GM21529 (cell line): ENCODE measurements around the gene FREM2.

Experiments used
- ATAC-seq: cut with Tn5 transposase; IDR thresholded peaks from one replicate; pipeline ENCODE4 v1.9.1; 2021; ENCODE audit not compliant: unreplicated experiment

Gene FREM2

DNA sequence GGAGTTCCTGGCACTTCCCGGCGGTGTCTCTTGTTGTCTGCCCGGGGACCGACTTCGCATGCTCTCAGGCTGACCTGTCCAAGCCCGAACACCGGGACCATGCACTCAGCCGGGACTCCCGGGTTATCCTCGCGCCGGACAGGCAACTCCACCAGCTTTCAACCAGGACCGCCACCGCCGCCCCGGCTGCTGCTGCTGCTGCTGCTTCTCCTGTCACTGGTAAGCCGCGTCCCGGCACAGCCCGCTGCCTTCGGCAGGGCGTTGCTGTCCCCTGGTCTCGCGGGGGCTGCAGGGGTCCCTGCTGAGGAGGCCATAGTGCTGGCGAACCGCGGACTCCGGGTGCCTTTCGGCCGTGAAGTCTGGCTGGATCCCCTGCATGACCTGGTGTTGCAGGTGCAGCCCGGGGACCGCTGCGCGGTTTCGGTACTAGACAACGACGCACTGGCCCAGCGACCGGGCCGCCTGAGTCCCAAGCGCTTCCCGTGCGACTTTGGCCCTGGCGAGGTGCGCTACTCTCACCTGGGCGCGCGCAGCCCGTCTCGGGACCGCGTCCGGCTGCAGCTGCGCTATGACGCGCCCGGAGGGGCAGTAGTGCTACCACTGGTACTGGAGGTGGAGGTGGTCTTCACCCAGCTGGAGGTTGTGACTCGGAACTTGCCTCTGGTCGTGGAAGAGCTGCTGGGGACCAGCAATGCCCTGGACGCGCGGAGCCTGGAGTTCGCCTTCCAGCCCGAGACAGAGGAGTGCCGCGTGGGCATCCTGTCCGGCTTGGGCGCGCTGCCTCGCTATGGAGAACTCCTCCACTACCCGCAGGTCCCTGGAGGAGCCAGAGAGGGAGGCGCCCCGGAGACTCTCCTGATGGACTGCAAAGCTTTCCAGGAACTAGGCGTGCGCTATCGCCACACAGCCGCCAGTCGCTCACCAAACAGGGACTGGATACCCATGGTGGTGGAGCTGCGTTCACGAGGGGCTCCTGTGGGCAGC, 661 bp downstream of the FREM2 start:
- ATAC-seq: no peak

GRCh38 chr13:38688674-38689073, 1.8 kb downstream of the FREM2 start:
- ATAC-seq: no peak

DNA sequence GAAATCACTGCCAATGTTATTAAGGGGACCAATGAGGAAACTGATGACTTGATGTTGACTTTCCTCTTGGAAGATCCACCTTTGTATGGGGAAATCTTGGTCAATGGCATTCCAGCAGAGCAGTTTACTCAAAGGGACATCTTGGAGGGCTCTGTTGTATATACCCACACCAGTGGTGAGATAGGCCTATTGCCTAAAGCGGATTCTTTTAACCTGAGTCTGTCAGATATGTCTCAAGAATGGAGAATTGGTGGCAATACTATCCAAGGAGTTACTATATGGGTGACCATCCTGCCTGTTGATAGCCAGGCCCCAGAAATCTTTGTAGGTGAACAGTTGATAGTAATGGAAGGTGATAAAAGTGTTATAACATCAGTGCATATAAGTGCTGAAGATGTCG, 3.4 kb downstream of the FREM2 start:
- ATAC-seq: no peak

- ATAC-seq: no peak
These were observed 6.3 kb downstream of the FREM2 start for GRCh38 chr13:38693168-38693567.

GRCh38 chr13:38693641-38694040, 6.8 kb downstream of the FREM2 start:
- ATAC-seq: no peak

DNA sequence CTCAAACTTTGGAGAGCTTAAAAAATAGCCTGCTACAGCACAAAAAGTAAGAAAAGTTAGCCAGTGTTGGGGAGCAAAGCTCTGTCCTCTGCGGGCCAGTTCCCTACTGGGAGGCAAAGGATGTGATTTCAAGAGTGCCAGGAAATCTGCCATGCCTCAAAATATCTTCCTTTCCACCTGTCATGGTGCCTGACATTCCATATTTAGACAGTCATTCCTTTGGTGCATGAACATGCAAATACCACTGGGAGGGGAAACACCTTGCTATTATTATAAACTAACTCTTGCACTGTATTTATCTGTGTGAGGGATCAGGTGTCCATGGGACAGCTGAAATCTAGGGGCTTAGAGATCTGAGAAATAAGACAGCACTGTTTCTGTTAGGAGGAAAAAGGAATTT, 10.3 kb downstream of the FREM2 start:
- no peak for ATAC-seq

DNA sequence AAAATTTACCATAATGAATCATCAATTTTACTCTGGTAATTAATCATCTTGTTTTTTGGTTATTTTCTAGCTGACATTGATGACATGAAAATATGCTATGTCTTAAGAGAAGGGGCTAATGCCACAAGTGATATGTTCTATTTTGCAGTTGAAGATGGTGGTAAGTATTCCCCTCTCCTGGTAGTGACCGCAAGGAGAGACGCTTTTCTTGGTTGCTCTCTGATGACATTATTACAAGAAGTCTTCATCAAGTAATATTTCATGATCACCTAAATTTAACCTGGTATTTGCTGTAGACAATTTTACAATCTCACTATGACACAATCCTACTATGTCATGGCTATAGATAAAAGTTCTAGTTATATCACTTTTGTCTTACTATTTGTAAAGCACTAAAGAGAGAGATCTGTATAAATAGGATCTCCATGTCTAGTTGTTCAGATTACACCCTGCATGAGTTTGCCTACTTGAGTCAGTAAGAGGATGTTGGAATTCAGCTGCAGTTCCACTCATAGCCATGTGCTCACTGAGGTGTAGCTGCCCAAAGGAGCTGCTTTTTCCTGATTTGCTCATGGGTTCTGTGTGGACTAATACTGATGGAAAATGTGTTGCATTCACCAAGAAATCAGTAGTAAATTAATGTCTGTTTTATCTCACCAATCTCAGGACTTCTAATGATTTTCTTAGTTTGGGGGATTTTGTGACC, 10.9 kb downstream of the FREM2 start:
- no peak for ATAC-seq

DNA sequence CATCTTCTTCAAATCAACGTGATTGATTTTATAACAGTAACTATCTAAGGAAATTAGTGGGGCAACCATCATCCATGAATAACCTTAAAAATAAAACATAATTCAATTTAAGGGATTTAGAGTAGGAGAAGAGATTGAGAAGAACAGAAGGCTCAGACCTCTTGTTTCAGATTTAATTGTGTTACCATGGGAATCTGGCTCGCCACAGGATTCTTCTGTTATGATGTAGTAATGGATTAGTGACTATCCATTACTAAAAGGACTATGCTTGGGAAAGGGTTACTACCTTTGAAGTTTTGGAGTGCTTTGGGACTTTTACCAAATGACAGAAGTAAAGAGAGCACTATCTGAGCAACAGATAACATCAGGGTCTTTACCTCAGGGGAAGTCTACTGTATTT, 13.2 kb downstream of the FREM2 start:
- no peak for ATAC-seq

DNA sequence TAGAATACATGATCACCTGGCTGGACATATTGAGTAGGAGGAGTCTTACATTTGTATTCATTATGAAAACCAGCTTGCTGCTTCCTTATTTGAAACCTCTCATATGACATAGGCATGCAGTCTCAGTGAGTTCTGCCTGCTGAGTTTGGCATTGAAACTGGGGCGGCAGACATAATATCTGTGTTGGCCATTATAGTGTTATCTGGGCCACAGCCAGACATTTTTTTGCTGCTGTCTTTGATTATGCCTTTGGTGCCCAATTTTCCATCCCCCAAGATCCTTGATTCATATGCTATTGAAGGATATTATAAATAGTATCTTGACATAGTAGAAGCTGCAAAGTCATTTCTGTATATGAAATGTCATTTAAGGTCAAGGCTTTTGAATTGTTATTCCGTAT, 15.8 kb downstream of the FREM2 start:
- no peak for ATAC-seq

GRCh38 chr13:38703255-38703654, 16.4 kb downstream of the FREM2 start:
- no peak for ATAC-seq

DNA sequence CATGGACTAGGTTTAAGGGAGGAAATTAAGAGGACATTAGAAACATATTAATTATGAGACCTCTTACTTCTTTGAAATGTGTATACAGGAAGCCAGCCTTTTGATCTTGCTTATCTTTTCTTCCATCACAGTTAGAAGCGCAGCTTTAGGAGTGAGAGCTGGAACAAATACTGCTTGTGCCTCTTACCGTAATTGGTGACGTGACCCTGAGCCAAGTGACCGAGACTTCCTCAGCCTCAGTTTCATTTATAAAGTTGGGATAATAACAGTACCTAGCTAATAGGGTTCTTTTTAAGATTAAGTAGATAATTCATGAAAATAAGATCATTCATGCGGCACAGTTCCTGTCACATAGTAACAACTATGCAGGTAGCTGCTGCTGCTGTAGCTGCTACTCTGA, 18.5 kb downstream of the FREM2 start:
- no peak for ATAC-seq

DNA sequence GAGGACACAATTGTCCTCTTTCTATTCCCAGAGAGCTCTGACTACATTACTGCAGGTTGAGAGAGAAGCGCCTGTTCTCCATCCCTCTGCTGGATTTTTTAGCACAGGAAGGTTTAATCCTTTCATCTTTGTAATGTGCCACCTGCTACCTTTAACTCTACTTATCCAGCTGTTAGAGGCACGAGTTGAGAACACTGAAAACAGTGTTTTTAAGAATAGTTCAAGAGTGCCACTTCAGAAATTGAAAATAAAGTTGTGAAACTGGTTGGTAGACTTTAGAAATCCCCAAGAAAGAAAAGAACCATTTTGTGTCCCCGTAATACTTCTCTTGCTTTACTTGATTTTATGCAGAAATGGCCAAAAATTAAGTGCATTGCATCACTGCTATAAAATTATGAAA, 20.6 kb downstream of the FREM2 start:
- ATAC-seq: no peak

- no peak for ATAC-seq
These were observed 26.2 kb downstream of the FREM2 start for GRCh38 chr13:38713046-38713445.

GRCh38 chr13:38718374-38718773, 31.5 kb downstream of the FREM2 start:
- no peak for ATAC-seq

GRCh38 chr13:38730332-38730731, 43.5 kb downstream of the FREM2 start:
- ATAC-seq: no peak

GRCh38 chr13:38733146-38733545, 46.3 kb downstream of the FREM2 start:
- no peak for ATAC-seq

DNA sequence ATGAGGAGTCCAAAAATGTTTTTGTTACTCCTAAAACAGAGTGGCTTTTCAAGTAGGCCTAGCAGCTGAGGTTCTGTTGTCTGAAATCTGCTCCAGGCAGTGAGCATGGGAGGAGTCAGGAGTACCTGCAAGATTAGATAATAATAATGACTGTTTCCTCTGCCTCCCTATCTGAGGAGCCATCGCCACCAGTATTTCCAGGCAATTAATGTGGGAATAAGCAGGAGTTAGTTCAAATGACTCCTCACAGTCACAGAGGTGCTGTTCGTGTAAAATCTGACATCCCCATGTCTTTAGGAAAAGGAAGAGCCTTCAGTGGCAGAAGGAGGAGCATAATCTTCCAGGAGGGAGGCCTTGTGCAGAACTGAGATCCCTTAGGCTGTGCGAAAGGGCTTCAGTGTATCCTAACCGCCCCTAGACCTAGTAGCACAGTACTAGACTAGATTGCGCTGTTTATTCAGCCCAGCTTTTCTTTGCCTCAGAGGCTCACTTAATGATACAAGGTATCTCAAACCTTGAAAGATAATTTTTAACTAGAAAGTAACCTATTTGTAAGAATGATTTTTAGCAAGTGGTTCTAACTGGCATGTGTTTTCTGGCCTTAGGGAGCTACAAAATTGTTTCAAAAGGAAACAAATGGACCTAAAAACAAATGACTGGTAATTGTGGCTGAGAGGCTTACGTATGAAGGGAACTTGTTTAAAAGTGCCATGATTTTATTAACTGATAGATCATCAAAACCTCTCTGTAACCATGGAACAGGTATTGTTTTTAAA, 49.0 kb downstream of the FREM2 start:
- ATAC-seq: no peak

DNA sequence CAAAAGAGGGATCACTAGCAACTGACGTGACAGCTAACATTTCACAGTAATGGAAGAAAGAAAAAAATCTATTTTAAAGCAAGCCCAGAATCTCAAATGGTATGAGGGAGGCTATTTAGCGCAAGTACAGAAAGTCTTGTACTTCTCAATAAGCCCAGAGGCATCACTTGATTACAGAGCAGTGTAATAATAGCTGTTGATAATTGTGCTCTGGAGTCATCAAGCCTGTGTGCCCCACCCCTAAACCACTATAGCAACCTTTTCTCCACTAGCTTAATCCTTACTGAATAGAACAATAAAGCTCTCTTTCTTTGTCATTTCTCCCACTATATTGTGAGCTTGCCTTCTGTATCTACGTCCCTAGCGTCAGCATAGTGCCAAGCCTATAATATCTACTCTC, 56.6 kb downstream of the FREM2 start:
- no peak for ATAC-seq

DNA sequence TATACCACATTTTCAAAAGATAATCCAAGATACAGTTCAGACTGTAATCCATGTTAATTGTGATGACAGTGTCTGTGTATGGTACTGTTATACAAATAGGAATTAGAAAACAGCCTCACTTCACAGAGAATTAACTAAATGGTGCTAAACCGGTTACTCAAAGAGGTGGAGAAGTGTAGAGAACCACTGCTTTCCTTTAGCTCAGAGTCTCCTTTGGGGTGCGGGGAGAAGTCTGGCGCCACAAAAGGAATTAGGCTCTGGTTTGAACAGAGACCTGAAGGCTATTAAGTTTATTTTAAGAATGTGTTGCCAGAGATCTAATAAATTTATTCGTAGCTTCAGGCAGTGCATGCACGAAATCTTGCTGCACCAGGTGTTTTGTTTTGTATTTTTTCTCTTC, 65.8 kb downstream of the FREM2 start:
- no peak for ATAC-seq

- no peak for ATAC-seq
These were observed 67.0 kb downstream of the FREM2 start for GRCh38 chr13:38753878-38754277.

DNA sequence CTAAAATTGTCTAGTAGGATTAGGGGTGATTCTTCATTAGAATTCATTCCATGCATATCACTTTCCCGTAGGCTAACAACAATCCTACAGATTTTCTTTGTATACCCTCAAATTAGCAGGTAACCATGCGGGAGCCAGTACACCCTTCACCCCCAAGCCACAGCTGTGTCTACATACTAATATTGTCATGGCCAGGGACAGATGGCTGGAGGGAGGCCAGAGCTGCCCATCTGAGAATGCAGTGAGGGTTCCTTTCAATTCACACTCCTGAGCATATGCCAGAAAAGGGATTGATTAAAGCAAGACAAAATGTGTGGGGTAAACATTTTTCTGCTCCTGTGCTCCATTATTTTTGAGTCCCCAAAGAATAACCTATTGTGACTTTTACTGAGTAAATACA, 68.9 kb downstream of the FREM2 start:
- no peak for ATAC-seq

GRCh38 chr13:38758277-38758676, 71.4 kb downstream of the FREM2 start:
- no peak for ATAC-seq
